GM19239 (cell line): ENCODE results near the gene POLR2L.

Experiments
- DNase-seq: peaks from one replicate; pipeline ENCODE4 v3.0.0; 2011; ENCODE audit warnings: low spot score; ENCODE audit not compliant: insufficient read length
- FAIRE-seq: peaks from 2 replicates; lab custom pipeline; 2011; peaks lifted over from hg19 to GRCh38; lab: Jason Lieb, UNC

POLR2L gene

DNA sequence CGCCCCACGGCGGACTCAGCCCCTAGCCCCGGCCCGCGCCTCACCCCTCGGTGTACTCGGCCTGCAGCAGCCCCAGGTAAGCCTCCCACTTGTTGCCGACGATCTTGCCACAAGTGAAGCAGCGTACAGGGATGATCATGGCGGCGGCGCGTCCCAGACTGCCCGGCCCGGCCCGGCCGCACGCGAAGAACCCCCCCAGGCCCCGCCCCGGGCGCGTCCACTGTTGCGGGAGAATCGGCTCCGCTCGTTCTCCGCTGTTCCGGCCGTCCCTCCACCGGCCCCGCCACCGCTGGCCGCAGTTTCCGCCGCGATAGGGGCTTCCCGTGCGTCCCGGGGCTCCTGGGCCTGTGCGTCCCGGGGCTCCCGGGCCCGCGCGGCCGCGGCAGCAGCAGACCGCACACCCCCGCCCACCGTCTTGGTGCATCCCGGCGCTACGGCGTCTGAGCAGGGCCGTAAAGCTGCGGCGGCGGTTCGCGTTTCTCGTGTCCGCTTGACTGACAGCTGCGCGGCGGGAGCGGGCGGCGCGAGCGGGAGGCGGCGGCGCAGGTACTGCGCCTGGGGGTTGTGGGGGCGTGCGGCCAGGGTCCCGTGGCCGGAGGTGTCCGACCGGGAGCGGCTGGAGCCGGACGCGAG is at the start of gene POLR2L, which contains the start of gene TSPAN4:
Gene POLR2L (minus strand): TSS at position 160 of the 633 bp plus-strand sequence. CDS start 21 bp downstream, at position 139.
Gene TSPAN4 (plus strand): TSS at position 483 of the 633 bp plus-strand sequence. CDS start 7,453 bp downstream, outside the sequence.
- peak; percentile 91 for FAIRE-seq
- DNase-seq, result peak; percentile 95

- FAIRE-seq (no peak), DNase-seq (no peak)
These were observed 48.6 kb upstream of the POLR2L start for GRCh38 chr11:890794-891540.

GRCh38 chr11:889687-890475 is 47.6 kb upstream of the POLR2L start:
- FAIRE-seq (no peak), DNase-seq (no peak)

DNA sequence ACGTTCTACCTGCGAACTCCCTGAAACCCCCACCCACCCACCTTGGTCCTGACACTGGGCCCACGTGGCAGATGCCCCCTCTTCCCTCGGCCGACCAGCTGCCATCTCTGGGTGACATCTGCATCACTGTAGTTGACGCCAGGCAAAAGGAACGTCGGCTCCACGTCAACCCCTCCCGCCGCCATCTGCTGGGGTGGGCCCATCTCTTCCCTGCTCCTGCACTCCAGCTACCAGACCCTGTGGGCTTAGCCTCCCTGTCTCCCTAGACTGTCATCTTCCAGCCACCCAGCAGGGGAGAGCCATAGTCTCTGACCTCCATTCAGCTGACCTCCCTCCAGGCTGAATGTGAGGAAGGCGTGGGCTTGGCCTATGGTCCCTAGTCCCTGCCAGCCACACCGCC is 46.9 kb upstream of the POLR2L start:
- DNase-seq (no peak), FAIRE-seq (no peak)

DNA sequence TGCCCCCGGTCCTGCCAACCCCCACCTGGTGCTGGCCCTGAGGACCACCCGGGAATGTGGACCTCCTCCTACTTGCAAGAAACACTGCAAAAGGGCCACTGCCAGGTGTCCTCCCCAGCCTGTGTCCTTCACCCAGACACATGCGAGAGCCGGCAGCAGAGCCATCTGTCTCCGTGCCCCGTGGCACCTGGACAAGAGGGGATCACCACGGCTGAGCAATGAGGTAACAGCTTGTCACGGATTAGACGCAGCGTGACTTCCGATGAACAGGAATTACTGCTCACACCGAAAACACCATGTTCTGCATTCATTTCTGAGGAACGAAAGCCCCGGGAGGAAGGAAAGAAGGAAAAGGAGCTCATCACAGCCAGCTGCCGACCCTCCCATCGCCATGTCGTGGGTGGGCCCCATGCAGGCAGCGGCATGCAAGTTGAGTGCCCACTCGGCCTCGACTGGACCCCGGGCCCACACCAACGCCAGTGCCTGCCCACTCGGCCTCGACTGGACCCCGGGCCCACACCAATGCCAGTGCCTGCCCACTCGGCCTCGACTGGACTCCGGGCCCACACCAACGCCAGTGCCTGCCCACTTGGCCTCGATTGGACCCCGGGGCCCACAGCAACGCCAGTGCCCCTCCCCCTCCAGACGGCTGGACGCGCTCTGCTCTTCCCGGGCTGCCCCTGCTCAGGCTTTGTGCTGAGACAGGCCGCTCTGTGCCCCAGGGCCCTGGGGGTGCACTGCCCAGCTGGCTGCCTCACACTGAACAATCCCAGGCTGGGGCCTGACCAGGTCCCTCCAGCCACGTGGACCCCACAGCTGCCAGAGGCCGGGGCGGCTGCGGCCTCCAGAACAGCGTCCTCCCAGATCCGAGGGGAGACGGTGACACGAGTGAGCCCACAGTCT is 46.2 kb upstream of the POLR2L start:
- DNase-seq (no peak), FAIRE-seq (no peak)

GRCh38 chr11:887589-887988 is 45.3 kb upstream of the POLR2L start:
- FAIRE-seq (no peak), DNase-seq (no peak)

GRCh38 chr11:886568-886967 is 44.2 kb upstream of the POLR2L start:
- FAIRE-seq (no peak), DNase-seq (no peak)

- FAIRE-seq, result no peak
- DNase-seq, result no peak
These were observed 42.3 kb upstream of the POLR2L start for GRCh38 chr11:884578-885070.

- DNase-seq, result no peak
- FAIRE-seq, result no peak
These were observed 41.2 kb upstream of the POLR2L start for GRCh38 chr11:883527-883926.

GRCh38 chr11:882596-882995 is 40.3 kb upstream of the POLR2L start:
- no peak for FAIRE-seq
- DNase-seq, result no peak

DNA sequence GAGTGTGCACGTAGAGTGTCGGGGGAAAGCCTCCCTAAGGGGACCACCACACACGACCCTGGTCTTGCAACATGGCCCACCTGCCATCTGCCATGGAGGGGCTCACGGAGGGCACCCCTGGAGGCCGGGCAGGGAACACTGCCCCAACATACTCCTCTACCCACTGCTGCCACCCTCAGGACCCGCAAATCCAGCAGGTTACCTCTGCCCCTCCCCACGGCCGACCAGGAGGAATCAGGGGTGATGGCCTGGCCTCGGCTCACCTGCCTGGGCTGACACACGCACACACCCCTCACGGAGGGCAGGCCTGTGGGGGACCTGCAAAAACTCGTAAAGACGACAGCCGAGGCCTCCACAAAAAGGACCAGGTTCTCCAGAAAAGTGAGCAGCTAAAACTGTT is 38.1 kb upstream of the POLR2L start:
- no peak for DNase-seq
- no peak for FAIRE-seq

DNA sequence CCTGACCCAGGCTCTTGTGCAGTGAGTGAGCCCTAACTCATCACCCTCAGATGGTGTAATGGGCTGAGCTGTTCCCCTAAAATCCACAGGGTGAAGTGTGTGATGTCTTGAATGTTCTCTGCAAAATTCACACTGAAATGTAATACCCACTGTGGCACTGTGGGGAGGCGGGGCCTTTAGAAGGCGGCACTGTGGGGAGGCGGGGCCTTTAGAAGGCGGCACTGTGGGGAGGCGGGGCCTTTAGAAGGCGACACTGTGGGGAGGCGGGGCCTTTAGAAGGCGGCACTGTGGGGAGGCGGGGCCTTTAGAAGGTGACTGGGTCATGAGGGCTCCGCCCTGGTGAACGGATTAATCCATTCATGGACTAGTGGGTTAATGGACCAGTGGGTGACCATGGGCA is 35.2 kb upstream of the POLR2L start:
- no peak for DNase-seq
- FAIRE-seq, result no peak

DNA sequence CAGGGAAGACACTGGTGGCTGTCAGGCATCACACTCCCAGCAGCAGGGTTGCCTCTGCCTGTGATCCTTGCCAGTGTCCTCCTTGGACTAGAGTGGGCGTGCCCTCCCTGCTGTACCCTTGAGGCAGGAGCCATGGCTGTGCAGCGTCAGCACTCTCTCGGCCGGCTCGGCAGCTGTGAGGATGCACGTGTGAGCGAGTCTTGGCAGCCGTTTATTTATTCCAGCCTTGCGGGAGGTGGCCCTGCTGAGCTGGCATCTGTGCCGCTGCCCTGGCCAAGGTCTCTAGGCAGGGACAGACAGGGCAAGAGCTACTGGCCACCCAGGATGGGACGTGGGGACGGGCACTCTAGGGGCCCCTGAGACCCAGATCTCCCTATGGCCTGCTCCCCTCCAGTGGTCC is 34.2 kb upstream of the POLR2L start:
- DNase-seq (no peak), FAIRE-seq (no peak)

GRCh38 chr11:875769-876301 is 33.5 kb upstream of the POLR2L start:
- DNase-seq, result no peak

GRCh38 chr11:875203-875602 is 32.9 kb upstream of the POLR2L start:
- FAIRE-seq (no peak), DNase-seq (no peak)

More at GRCh38 chr11:875769-876301, 33.5 kb upstream of the POLR2L start:
- no peak for FAIRE-seq

GRCh38 chr11:873706-874105 is 31.4 kb upstream of the POLR2L start:
- no peak for FAIRE-seq
- DNase-seq, result no peak

- FAIRE-seq, result no peak
- DNase-seq, result no peak
These were observed 30.5 kb upstream of the POLR2L start for GRCh38 chr11:872799-873198.

DNA sequence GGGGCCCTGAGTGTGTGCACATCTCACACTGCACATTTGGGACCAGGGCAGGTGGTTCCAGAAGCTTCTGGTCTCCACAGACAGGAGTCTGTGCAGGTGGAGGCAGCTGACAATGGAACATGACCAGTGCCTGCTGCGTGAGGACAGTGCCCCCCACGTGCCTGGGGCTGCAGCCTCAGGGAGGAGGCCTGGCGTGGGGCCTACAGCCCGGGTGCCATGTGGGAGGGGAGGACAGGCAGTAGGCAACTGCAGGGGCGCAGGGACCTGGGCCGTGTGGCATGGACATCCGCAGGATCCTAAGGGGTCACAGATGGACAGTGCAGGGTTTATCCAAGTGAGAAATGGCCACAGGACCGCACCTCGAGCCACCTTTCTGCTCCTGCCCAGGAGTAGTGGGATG is 29.1 kb upstream of the POLR2L start:
- DNase-seq, result no peak
- no peak for FAIRE-seq

DNA sequence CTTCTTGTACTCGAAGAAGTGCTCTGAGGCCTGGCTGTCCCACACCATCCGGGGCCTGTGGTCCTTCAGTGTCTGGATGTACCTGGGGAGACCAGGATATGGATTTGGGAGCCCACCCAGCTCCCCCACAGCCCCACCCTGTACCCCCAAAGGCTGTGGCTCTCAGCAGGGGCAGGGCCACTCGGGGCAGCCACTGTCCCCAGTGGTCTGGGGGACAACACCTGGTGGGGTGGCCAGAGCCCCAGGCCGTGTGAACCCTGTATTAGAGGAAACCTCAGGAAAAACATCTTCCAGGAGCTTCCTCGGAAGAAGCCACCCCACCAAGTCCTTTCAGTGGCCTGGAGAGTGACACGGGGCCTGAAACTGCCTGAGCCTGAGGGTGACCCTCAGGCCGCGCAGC is 28.1 kb upstream of the POLR2L start:
- FAIRE-seq (no peak), DNase-seq (no peak)

- FAIRE-seq (no peak), DNase-seq (no peak)
These were observed 27.7 kb upstream of the POLR2L start for GRCh38 chr11:870127-870413.
